T-helper 9 cell (primary cell): ENCODE data around the gene BLVRA.
A peak's percentile ranks its signal among the peaks of the same experiment; 100 is the strongest.
"Not testable (repeated sequence)": the region's sequence is repeated elsewhere in the genome, so short reads cannot be mapped to it uniquely, and the experiment has no call there.

Experiments
- DNase-seq: peaks from one replicate; pipeline ENCODE4 v3.0.0-alpha.2; 2020

BLVRA gene

GRCh38 chr7:43810195-43810941 is 51.9 kb downstream of the BLVRA start:
- peak; percentile 10 for DNase-seq

- DNase-seq, result no peak
Measured at GRCh38 chr7:43815373-43815772, 56.9 kb downstream of the BLVRA start.

- not testable (repeated sequence) for DNase-seq
Measured at GRCh38 chr7:43816046-43816797, 57.7 kb downstream of the BLVRA start.

DNA sequence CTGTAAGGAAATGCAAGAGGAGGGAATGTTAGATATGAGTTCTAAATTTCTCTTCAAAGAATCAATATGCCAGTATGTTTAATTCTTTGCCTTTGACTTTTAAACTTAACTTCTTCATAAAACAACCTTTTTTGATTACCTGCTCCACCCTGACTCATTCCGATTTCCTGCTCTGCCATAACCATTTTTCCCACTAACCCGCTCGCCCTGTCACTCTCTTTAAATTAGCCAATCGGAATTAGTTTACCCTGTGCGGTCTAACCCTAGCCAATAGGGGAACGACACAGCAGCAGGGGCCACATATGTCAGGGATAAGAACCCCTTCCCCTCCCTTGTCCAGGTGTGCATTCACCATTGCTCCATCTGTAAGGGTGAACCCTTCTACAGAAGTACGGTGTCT is 64.9 kb downstream of the BLVRA start:
- DNase-seq, result not testable (repeated sequence)

DNA sequence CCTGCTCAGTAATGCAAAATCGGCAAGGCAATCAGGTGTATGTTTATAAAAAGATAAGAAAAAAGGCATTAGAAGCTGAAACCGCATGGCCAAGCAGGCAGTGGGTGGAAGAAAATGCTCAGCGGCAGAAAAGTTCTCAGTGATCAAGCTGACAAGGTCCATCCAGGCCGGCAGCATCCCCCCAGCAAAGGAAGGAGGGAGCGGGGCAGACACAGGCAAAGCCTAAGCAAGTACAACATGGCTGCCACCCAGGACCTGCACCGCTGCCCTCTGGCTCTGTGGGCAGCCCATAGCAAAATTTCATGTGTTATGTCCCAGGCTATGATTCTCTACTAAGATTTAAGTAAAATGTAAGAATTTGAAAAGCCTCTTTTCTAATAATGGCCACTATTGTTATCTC is 65.5 kb downstream of the BLVRA start:
- no peak for DNase-seq

DNA sequence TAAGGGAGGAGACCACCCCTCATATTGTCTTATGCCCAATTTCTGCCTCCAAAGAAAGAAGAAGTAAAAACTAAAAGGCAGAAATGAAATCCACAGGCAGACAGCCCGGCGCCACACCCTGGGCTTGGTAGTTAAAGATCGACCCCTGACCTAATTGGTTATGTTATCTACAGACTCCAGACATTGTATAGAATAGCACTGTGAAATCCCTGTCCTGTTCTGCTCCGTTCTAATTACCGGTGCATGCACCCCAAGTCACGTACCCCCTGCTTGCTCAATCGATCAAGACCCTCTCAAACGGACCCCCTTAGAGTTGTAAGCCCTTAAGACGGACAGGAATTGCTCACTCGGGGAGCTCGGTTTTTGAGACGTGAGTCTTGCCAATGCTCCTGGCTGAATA is 66.0 kb downstream of the BLVRA start:
- not testable (repeated sequence) for DNase-seq

GRCh38 chr7:43824963-43825362 is 66.5 kb downstream of the BLVRA start:
- no peak for DNase-seq

DNA sequence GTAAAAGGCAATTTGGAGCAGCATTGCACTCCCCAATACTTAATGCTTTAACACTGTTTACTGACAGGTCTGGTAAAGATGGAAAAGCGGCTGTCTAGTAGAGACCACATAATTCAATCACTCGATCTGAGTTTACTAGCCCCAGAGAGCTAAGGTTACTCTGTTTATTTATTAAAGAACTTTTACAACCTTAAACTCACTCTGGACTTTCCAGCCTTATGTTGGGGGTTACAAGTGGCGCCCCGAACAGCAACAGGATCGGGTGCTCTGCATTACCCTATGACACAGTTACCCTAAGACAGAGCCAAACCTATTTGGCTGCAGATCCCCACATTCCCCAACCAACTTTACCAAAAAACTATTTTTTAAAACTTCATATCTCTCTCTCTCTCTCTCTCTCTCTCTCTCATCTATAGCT is 66.9 kb downstream of the BLVRA start:
- no peak for DNase-seq

DNA sequence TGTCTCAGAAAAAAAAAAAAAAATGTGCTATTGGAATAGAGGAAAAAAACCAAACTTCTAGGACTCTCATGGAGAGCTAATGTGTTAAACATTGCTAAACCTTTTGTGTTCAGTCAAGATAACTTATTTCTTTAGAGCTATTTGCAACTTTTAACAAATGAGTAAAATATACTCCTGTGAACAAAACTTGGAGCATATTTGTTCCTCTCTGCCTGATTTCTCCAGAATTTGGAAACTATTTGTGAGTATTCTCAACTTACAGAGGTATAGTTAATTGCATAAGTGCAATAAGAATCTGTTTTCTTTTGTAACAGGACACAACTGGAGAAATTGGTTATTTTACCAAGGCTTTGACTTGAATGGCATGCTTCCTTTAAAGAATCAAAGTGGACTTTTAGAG is 72.4 kb downstream of the BLVRA start:
- DNase-seq, result not testable (repeated sequence)

- peak; percentile 9 for DNase-seq
Measured at GRCh38 chr7:43834463-43835251, 76.2 kb downstream of the BLVRA start.

GRCh38 chr7:43838201-43838658 is 79.8 kb downstream of the BLVRA start:
- DNase-seq, result no peak

- no peak for DNase-seq
Measured at GRCh38 chr7:43843296-43843695, 84.8 kb downstream of the BLVRA start.

GRCh38 chr7:43844257-43844656 is 85.8 kb downstream of the BLVRA start:
- DNase-seq, result no peak

- DNase-seq, result no peak
Measured at GRCh38 chr7:43844662-43845061, 86.2 kb downstream of the BLVRA start.

GRCh38 chr7:43847496-43847895 is 89.0 kb downstream of the BLVRA start:
- DNase-seq, result no peak

DNA sequence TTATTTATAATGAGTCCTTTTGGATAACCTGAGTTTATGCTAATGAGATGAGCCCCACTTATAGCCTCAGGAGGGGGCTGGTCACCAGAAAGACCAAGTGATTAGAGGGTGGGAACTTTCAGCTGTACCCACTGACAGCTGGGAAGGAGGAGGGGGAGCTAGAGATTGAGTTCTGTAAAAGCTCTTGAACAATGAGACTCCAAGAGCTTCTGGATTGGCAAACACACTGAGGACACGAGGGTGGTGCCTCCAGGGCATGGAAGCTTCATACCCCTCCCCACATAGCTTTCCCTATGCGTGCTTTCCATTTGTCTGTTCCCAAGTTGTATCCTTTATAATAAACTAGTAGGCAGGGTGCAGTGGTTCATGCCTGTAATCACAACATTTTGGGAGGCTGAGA is 90.6 kb downstream of the BLVRA start:
- no peak for DNase-seq

DNA sequence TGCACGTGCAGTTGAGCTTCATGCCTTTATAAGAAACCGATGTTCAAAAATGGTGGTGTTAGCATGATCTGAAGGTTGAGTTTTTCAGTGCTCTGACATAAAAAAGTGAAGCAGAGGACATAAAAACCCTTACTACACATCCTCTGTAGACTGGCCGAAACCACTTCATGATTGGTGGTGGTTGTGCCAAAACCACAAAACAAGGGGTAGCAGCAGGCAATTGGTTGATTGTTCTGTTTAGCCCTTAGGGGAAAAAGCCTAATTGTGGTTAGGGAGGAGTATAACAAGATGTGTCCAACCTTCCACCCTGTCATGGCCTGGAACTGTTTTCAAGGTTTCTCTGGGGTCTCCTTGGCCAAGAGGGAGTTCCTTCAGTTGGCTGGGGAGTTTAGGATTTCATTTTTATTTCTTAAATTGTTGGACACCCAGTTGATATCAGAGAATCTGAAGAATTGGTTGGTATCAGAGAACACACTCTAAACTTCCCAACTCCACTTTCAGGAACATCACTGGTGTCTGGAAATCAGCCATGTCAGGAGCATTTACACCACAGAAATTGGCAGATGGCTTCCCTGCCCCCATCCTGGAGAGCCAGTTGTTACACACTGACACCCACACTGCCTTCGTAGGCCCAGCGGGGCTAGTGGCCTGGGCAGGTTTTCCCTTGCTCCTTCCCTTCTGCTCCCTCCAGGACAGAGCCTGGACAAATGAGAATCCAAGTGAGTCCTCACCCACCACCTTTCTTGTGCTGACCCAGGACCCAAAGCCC is 92.1 kb downstream of the BLVRA start:
- DNase-seq, result no peak

DNA sequence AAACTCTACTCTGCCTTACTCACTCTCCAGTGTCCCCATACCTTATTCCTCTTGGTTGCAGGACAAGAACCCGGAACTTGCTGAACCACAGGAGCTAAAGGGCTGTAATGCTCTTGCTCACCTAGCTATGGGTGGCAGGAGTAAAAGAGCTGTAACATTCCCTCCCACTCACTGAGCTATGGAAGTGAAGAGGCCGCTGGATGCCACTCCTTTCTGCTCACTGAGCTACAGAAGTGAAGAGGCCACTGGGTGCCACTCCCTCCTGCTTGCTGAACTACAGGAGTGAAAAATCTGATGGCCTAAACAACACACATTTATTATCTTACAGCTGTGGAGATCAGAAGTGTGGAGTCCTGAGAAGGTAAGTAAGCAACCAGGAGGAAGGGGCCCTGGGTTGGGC is 93.3 kb downstream of the BLVRA start:
- no peak for DNase-seq

DNA sequence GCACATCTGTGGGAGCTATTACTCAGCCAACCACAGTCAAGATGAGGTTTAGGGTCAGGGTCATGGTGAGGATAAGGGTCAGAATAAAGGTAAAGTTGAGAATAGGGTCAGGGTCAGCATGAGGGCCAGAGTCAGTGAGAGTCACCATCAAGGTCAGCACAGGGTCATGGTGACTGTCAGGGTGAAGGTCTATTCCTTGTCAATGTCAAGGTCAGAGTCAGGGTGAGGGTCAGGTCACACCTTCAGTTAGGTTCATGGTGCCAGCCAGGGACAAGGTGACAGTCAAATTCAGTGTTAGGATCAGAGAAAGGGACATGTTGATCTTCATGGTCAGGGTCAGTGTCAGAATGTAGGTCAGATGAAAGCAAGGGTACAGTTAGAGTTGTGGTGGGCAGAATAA is 96.7 kb downstream of the BLVRA start:
- no peak for DNase-seq

- DNase-seq, result no peak
Measured at GRCh38 chr7:43856316-43856715, 97.8 kb downstream of the BLVRA start.
